ENCODE results near the gene LINC00305.

The LINC00305 gene

GRCh38 chr18:64095056-64095455, 53.8 kb downstream of the LINC00305 start:
- no peak overlapping the region for H3K4me3 ChIP-seq (ENCODE audit: low read depth, low read length)
- no peak for DNase-seq (ENCODE audit: low read depth, low spot score)
- TF ChIP-seq CTCF (IDR thresholded peaks at IDR 0.05; ENCODE audit: insufficient read depth, low read length, missing control alignments) = no peak
- CTCF ChIA-PET = no interaction called here
- POLR2A ChIA-PET = no interaction called here

- no peak for DNase-seq (ENCODE audit: low read depth, low spot score)
- TF ChIP-seq CTCF (IDR thresholded peaks at IDR 0.05; ENCODE audit: insufficient read depth, low read length, missing control alignments) = no peak
- no peak overlapping the region for H3K4me3 ChIP-seq (ENCODE audit: low read depth, low read length)
- ChIA-PET POLR2A (no interaction called here), CTCF (no interaction called here)
Observed at GRCh38 chr18:64094210-64094609, 54.7 kb downstream of the LINC00305 start.

- CTCF ChIA-PET = no interaction called here
- no peak for TF ChIP-seq CTCF (IDR thresholded peaks at IDR 0.05; ENCODE audit: insufficient read depth, low read length, missing control alignments)
- no peak overlapping the region for H3K4me3 ChIP-seq (ENCODE audit: low read depth, low read length)
- POLR2A ChIA-PET = no interaction called here
- no peak for DNase-seq (ENCODE audit: low read depth, low spot score)
Observed at GRCh38 chr18:64091526-64091925, 57.4 kb downstream of the LINC00305 start.

GRCh38 chr18:64090876-64091275, 58.0 kb downstream of the LINC00305 start:
- ChIA-PET CTCF (no interaction called here), POLR2A (no interaction called here)
- DNase-seq (ENCODE audit: low read depth, low spot score) = no peak
- H3K4me3 ChIP-seq (ENCODE audit: low read depth, low read length) = no peak overlapping the region
- TF ChIP-seq CTCF (IDR thresholded peaks at IDR 0.05; ENCODE audit: insufficient read depth, low read length, missing control alignments) = no peak

- CTCF ChIA-PET = interaction anchor here (1.0 kb wide), 1 partner anchor 61 kb away, joined by 3 read pairs; no protein-coding TSS in a partner anchor
- H3K4me3 ChIP-seq (ENCODE audit: low read depth, low read length) = no peak overlapping the region
- DNase-seq (ENCODE audit: low read depth, low spot score) = no peak
- POLR2A ChIA-PET = no interaction called here
- TF ChIP-seq CTCF (IDR thresholded peaks at IDR 0.05; ENCODE audit: insufficient read depth, low read length, missing control alignments) = no peak
Observed at GRCh38 chr18:64083916-64084315, 65.0 kb downstream of the LINC00305 start.

- POLR2A ChIA-PET = no interaction called here
Observed at GRCh38 chr18:64082513-64082912, 66.4 kb downstream of the LINC00305 start.

More at GRCh38 chr18:64082513-64082912, 66.4 kb downstream of the LINC00305 start:
- CTCF ChIA-PET = no interaction called here
- no peak overlapping the region for H3K4me3 ChIP-seq (ENCODE audit: low read depth, low read length)
- no peak for DNase-seq (ENCODE audit: low read depth, low spot score)
- no peak for TF ChIP-seq CTCF (IDR thresholded peaks at IDR 0.05; ENCODE audit: insufficient read depth, low read length, missing control alignments)

Measured in AG04449 (cell line).